Measurements from ENCODE around the gene TUBA3E.
A peak's percentile ranks its signal among the peaks of the same experiment; 100 is the strongest.
"Not testable (repeated sequence)": the region's sequence is repeated elsewhere in the genome, so short reads cannot be mapped to it uniquely, and the experiment has no call there.

Gene TUBA3E

DNA sequence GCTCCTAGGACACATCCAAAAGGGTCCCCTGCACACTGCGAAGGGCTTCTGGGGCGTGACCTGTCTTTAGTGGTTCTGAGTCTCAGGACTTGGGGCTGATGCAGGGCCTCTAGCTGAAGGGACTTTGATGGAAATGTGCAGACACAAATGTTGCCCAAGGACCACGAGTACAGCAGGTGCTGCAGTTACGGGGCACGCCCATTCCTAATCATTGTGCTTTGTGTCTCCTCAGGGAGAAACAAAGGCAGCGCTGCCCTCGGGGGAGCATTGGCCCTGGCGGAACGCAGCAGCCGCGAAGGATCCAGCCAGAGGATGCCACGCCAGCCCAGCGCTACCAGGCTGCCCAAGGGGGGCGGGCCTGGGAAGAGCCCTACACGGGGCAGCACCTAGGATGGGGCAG, 8.0 kb downstream of the TUBA3E start:
- no peak for DNase-seq

DNA sequence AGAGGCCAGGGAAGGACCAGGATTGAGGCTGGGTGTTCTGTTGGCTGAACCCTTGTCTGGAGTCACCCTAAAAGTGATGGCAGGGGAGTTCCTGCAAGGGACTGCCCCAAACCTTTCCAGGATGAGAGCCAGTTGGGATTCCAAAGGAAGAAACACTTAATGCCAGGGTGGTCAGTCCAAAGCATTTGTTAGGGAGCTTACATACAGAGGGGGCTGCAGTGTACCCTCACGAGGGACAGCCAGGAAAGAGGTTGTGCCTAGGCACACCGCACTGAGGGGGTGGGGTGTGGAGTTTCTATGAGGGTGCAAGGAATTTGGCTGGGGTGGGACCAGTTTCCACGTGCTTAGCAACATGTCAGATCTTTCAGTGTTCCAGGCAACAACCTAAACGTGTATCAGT, 9.3 kb downstream of the TUBA3E start:
- not testable (repeated sequence) for DNase-seq

DNA sequence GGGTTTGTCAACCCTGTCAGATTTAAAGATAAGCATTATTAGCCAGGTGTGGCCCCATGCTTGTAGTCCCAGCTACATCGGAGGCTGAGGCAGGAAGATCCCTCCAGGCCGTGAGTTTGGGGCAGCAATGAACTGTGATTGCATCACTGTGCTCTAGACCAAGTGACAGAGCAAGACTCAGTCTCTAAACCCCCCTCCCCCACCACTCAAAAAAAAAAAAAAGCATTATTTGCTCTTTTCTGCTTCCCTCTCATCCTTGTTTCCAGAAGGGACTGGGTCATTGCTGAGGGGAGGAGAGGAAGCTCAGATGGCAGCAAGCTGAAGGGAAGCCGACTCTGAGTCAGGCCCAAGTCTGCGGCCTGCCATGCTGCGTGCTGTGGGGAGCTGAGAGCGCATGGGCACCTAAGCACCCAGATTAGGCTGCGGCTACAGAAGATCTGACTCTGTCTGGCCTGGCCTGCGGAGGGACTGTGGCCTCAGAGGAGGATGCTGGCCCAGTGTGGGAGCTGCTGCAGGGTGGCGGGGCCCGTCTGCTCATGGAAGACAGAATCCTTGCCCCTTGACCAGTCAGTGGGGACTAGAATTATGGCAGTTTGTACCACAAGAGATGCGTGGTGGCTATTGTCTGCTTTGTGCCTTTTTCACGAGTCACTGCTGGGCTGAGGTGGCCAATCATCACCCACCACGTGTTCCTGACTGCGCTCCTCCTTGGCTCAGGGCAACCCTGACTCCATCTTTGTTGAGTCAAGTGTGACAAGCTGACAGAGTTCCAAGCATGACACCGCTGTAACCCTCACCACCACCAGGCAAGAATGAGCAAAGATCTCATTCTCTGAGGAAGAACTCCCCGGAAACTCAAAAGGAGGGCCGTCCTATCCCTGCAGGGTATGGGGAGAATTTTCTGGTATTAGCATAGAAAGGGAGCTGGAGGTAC, 10.1 kb downstream of the TUBA3E start:
- not testable (repeated sequence) for DNase-seq

DNA sequence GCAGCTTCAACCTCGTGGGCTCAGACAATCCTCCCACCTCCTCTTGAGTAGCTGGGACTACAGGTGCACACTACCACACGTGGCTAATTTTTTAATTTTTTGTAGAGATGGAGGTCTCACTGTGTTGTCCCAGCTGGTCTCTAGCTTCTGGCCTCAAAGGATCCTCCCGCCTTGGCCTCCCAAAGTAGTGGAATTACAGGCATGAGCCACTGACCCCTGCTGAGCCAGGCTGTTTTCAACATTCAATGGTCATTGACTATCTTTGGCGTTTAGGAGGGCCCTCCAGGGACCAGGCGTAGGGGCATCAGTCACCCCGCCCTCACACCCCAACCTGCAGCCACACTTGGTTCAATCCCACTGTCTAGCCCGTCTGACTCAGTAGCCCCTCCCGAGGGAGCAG, 11.0 kb downstream of the TUBA3E start:
- no peak for DNase-seq

DNA sequence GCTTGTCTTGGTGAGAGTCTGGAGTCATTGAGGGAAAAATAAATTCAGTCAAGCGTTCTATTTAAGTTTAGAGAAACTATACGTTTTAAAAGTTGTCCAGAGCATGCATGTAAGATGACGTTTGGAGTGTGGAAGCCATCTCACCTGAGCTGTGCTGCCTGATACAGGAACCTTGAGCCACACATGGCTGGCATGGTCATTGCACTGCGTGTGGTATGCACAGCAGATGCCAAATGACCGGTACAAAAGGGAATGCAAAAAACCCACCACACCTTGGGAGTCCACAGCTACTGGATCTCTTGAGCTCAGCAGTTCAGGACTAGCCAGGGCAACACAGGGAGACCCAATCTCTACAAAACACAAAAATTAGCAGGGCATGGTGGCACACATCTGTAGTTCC, 11.8 kb downstream of the TUBA3E start:
- no peak for DNase-seq

DNA sequence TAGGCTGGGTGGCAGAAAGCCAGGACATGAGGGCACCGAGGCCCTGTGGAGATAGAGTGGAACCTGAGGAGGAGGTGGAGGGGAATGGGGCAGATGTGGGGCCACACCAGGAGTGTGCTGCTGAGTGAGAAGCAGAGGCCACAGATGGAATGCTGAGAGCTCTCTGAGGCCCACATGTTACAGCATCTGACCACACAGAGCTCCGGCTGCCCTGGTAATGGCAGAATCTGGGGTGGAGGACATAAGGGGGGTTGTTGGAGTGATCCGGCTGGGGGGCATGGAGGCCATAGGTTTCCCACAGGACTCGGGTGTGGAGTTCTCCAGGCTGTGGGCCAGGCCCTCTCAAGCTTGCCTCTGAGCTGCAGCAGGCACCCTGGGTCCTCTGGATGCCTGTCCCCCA, 12.3 kb downstream of the TUBA3E start:
- DNase-seq: no peak

DNA sequence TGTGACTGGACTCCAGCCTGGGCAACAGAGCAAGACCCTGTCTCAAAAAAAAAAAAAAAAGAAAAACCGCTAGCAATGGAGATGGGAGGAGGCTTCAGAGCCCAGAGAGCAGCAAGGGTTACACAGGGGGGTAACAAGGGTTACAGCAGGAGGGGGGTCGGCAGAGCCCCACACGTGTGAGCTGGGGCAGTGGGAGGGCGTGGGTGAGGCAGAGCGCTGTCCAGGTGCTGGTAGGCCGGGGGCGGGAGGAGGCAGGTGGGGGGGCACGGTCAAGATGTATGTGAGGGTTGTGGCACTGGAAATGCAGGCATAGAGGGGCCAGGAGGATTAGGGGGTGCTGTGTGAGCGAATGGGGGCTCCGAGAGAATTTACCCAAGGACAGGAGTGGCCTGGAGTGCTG, 12.8 kb downstream of the TUBA3E start:
- DNase-seq: no peak

DNA sequence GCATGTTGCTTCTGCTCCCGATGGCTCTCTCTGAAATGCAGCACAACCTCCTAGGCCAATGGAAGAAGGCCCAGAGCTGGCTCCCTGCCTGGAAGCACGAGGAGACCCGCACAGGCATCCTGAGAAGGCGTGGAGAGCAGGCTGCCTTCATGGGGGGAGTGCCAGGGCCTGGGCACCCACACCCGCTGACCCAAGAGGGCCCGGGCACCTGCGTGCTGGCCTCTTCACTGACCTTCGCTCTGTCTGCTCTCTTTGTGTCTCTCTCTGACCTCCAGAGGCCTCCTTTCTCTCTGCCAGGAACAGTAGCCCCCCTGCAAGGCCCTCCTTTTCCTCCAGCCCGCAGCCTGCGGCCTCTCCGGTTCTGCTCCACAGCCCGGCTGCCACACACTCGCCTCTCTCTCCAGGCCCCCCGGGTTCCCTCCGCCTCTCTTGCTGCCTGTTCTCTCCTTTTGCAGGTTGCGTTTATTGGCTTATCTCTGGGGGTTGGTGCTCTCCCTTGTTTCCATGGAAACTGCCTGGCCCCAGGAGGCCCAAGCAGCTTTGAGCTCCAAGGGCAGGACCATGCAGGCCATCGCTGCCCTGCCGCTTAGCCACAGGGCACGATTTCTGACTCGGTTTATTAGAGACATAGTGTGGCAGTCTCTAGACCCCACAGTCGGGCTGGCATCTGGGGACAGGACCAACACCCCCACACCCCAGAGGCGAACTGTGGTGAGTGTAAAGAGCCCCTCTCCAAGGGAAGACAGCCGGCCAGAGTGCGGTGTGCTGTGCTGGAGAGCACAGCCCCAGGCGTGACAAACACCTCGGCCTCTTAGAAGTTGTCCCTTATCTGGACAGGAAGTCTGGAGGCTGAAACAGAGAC, 14.5 kb downstream of the TUBA3E start:
- DNase-seq: peak in 9 of 14 donors; percentile 12 to 73 (median 36)

DNA sequence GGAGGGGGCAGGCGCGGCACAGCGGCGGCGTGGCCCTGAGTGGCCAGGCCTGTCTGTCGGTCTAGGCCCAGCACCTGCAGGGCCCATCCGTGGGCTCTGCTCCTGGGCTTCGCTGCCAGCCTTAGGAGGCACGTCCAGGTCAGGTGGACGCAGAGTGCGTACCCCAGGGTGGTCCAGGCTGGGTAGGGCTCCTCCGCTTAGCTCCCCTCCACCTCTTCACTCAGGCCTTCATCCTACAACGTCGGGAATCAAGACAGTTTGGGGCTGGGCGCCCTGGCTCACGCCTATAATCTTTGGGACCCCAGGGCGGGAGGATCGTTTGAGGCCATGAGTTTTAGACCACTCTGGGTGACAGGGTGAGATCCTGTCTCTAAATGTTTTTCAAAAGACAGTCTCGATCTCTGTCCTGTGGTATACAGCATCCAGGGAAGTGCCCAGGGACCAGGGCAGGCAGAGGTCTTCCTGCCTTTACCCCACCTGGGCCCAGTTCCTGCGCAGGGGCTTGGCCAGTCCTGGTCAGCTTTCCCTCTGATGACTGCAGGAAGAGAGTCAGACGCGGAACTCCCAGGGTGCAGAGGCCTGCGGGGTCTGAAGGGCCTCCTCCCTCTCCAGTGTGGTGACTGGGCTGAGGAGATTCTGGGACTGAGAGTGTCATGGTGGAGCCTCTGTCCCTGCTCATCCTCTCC, 15.3 kb downstream of the TUBA3E start:
- DNase-seq: peak in 1 of 14 donors; percentile 42

DNA sequence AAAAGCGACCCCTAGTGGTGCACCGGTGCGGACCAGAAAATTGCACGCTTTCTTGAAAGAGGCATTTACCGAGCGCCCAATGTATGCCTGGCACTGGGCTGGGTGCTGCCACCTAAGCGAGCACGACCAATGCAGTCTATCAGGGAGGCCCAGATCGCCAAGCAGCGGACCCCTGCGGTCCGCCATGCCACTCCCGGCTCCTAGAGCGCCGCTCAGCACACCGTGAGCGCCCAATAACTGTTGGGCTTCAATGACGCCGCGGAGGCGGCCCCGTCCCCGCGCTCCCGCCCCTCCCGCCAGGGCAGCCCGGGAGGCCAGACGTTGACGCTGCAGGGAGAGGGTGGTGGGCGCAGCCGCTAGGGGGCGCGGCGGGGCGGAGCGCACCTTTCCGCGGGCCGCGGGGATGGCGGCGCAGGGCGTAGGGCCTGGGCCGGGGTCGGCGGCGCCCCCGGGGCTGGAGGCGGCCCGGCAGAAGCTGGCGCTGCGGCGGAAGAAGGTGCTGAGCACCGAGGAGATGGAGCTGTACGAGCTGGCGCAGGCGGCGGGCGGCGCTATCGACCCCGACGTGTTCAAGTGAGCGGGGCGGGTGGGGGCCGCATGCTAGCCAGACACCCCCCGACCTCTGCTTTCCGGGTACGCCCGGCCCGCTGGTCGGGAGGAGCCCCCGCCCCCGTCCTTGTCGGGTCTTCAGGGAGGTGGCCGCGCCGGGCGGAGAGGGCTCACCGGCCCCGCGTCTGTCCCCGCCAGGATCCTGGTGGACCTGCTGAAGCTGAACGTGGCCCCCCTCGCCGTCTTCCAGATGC, 16.2 kb downstream of the TUBA3E start, which contains the start of gene MZT2B:
Gene MZT2B, plus strand, starts transcription at position 383 of the 803 bp plus-strand sequence. Its CDS starts 21 bp downstream, at position 404.
- peak; percentile 22 to 93 (median 88) for DNase-seq

DNA sequence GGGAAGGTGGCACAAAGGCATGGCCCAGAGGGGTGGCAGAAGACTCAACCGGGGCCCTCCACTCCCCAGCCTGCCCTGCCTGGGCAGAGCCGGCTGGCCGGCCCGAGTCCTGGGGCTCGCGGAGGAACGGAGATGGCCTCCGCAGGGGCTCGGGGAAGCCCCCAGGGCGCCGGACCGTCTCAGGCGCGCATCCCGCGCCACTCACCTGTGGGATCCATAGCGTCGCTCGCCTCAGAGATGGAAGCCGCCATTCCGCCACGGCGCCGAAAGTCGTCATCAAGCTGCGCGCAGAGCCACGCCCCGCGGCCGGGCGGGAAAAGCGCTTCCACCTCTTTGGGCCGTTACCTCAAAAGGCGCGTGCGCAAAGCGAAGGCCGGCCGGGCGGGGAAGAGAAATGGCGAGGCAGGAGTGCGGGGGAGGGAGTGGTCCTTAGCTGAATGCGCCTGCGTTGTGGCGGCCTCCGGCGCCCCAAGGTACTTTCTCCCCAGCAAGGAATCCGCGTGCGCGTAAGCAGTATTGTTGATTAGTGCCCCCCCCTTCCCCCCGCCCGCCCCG, 16.8 kb downstream of the TUBA3E start, which contains the start of gene SMPD4:
Gene SMPD4, minus strand, starts transcription at position 278 of the 555 bp plus-strand sequence. CDS start 5,010 bp downstream, outside the sequence.
- peak; percentile 76 to 96 (median 91) for DNase-seq

DNA sequence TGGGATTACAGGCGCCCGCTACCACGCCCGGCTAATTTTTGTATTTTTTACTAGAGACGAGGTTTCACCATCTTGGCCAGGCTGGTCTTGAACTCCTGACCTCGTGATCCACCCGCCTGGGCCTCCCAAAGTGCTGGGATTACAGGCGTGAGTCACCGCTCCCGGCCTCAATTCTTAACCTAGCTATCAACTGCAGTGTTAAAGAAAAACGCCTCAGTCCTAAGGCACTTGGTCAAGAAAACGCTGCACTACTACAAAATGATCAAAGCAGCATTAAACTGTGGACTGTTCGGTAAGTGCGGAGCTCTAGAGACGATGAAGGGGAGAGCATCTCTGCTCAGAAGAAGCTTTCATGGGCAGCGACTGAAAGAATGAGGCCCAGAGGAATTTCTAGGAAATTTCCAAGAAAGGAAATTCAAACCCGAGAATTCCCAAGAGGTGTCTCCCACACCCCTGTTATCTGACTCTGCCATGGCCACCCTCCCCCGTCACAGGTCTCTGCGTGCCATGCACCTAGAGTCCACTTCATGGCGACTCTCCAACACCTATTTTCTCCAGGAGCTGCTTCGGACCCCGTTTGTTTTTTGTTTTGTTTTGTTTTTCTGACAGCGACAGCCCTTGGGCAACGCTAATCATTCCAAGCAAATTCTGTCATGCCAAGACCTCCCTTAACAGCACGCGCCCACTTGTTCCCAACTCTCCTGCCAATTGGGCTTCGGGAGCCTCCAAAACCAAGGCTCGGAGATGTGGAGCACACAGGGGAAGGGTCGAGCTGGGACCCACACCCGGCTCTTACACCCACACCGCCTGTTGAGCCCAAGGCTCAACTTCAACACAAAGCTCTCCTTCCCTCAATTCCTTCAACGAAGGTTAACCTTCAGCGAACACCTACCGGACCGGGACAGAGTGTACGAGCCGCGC, 17.6 kb downstream of the TUBA3E start:
- DNase-seq: not testable (repeated sequence)

DNA sequence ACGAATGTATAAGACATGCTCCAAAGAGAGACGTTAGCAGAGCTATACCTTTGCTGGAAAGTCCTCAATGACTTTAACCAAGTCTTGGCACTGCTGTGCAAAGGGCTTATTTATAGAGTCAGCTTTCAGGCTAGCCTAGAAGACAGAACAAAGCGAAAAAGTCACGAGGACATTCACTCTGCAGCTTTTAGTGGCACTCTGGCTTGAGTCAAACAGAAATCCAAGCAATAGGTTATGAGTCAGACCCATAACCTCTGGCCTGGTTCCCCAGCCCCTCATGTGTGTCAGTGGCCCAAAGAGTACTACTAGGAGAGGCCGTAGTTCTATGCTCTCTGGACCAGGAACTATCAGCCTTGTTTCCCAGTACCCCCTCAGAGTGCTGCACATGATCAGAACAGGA, 23.4 kb downstream of the TUBA3E start:
- DNase-seq: not testable (repeated sequence)

DNA sequence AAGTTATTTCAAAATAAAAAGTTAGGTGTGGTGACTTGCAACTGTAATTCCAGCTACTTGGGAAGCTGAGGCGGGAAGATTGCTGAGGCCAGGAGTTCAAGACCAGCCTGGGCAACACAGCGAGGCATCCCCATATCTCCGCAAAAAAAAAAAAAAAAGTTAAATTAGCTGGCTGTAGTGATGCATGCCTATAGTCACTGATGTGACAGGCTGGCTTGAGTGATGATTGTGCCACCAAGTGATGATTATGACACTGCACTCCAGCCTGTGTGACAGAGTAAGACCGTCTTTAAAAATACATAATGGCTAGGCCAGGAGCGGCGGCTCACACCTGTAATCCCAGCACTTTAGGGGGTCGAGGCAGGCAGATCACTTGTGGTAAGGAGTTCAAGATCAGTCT, 28.3 kb downstream of the TUBA3E start:
- no peak for DNase-seq

DNA sequence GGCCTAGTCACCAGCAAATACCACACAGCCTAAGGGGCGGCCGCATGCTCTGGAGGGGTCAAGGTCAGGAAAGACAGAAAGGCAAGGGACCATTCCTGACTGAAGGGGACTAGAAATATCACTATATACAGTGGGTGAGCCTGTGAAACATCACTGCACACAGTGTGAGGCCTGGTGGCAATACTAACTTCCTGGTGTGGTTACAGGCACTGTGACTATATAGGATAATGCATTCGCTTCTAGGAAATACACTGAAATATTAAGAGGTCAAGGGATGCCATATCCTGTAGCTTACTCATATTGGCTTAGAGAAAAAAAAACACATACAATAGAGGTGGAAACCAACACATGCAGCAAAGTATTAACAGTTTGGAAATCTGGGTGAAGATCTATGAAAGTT, 29.1 kb downstream of the TUBA3E start:
- not testable (repeated sequence) for DNase-seq

DNA sequence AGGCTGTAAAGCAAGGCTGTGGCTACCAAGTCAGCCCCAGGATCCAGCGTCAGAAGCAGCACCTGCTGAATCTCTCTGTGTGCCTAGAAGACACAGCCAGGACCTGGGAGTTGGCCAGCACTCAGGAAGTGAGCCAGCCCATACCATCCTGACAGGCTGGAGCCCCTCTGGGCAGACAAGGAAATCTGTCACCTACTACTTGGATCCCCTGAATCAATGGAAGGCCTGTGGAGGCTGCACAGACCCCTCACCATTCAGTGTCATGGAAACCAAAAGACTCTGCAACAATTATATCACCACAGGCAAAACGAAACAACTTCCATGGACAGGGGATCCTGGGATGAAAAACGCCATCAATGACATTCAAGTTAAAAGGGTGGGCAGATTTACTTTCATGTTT, 31.6 kb downstream of the TUBA3E start:
- not testable (repeated sequence) for DNase-seq

DNA sequence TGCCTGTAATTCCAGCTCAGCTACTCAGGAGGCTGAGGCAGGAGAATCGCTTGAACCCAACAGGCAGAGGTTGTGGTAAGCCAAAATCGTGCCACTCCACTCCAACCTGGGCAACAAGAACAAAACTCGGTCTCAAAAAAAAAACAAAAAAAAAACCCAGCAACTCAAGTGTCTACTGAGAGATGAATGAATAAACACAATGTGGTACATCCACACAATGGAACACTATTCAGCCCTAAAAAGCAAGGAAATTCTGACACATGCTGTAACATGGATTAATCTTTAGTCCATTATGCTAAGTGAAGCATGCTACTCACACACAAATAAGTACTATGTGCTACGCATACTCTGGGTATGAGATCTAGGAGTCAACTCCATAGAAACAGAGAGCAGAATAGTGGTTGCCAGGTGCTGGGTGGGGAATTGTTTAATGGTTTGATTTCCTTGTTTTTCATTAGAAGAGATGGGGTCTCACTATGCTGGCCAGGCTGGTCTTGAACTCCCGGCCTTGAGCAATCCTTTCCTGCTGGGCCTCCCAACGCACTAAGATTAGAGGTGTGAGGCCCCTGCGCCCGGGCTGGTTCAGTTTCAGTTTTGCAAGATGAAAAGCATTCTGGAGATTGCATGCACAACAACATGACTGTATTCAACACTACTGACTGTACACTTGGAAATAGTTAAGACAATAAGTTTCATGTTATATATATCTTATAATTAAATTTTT, 32.8 kb downstream of the TUBA3E start:
- DNase-seq: no peak

DNA sequence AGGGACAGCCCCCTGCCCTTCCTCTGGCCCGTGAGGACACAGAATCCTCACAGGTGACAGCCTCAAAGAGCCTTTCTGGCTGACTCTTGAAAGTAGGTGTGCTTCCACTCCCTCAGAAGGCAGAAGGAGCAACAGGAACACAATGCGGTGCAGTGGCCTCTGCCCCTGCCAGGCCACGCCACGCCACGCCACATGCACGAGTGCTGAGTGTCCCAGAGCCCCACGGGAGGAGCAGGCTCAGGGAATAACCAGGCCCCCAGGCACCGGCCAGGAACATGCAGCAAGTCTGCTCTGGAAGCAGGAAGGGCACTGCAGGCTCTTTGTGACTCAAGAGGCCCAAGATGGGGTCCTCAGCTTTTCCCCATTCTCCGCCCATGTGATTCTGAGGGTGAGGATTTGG, 35.3 kb downstream of the TUBA3E start:
- no peak for DNase-seq

DNA sequence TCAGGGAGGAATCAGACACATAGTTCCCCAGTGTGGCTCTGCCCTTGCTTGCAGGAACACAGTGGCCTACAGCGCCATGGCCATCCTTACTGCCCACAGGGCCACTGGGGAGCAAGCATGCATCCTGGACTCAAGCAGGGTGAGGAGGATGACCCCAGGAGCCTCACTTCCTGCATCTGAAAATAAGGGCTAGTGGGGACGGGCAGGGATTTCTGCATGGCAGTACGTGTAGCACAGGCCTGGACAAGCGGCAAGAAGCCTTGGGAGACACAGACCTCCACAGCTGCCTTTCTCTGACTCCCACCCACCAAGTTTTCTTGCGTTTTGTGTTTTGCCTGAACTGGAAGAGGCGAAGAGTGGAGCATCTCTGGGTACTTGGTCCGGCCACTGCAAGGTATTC, 35.8 kb downstream of the TUBA3E start:
- not testable (repeated sequence) for DNase-seq
